ENCODE data around the gene MS4A8.
"Not testable (repeated sequence)": the region's sequence is repeated elsewhere in the genome, so short reads cannot be mapped to it uniquely, and the experiment has no call there.

MS4A8 gene

DNA sequence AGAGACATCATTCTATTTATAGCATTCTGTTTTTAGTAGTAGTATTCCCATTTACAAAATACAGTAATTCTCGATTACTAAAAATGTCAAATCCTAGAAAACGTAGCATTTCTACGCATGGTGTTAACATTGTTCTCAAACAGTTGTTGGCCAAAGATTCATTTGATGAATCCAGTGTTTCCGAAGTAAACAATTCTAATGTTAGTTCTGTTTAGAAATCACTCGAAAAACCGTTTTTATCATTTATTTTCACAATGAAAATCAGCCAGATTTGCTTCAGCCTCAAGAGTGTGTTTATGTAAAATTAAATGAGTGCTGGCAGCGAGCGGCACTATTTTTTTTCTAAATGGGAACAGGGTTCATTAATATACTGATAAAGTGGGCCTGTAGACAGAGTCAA lies 32.2 kb downstream of the MS4A8 start:
- DNase-seq, result no peak

DNA sequence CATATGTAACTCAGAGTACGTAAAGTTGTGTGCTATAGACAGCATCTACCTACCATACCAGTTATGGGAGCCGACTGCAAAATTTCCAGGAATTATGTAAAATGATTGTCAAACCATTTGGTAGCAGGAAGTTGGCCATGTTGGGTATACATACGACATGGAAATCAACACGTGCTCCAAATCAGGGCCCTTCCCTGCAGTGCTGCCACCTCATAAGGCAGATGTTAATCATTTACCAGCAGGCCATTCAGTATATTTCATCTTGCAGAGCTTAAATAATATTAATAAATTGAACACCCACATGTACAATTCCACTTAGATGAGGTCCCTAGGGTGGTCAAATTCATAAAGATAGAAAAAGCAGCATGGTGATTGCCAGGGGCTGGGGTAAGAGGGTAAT lies 34.9 kb downstream of the MS4A8 start:
- no peak for DNase-seq

DNA sequence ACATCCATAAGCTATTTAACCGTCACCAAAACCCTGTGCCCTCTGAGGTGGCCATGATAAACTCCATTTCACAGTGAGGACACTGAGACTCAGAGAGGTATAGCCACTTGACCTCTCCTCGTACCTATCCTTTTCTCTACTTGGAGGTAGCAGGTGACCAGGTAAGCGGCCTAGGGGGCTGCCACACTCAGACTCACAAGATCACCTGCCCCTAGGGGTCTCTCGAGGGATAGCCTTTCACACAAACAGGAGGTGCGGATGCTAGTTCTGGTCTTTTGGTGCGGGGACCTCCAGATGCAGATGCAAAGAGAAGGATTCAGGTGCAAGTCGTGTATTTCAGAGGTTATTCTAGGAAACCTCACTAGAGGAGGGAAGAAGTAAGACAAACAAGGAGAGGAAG lies 39.7 kb downstream of the MS4A8 start:
- no peak for DNase-seq

DNA sequence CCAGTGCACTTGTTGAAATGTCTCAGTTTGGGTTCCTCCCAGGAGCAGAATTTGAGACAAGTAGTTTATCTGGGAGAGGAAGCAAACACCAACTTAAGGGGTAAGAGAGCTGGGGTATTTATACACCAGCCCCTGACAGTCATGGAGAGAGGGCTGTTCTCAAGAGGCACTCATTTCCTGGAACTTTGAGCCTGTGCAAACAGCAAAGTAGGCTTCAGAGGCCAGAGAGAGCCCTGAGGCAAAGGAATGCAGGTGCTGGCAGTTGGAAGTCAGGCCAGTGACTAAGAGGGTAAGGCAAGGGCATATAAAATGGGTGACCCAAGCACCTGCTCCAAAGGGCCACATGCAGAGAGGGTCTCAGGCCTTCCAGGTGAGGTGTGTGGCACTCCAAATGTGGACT lies 41.2 kb downstream of the MS4A8 start:
- DNase-seq, result peak in 1 of 3 experiments; percentile 15

DNA sequence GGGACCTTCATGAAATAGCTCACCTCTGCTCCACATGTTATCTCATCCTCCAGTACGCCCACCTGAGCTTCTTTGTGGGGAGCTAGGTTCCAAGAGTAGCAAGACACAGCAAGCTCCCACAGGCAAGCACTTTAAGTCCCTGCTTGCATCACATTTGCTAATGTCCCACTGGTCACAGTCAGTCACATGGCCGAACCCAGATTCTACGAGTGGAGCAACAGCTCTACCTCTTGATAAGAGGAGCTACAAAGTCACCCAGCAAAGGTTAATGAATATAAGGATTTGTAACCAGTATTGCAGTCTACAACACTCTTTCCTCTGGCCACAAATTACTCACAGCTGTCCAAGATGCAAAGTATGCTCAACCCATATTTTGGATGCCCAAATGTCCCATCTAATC lies 42.0 kb downstream of the MS4A8 start:
- no peak for DNase-seq

DNA sequence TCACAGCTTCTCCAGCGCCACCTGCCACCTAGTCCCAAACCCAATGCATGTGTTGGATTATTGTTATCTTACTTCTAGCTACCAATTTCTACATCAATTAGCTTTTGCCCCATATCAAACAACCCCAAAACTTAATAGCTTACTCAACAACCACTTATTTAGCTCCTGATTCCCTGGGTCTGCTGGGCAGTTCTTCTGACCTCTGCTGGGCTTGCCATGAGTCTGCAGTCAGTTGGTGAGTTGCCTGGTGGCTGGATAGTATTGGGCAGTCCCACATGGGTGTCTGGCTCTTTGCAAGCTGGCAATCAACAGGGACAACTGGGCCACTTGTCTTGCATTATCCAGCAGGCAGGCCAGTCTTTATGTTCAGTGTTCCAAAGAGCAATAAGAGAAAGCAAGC lies 43.6 kb downstream of the MS4A8 start:
- no peak for DNase-seq

DNA sequence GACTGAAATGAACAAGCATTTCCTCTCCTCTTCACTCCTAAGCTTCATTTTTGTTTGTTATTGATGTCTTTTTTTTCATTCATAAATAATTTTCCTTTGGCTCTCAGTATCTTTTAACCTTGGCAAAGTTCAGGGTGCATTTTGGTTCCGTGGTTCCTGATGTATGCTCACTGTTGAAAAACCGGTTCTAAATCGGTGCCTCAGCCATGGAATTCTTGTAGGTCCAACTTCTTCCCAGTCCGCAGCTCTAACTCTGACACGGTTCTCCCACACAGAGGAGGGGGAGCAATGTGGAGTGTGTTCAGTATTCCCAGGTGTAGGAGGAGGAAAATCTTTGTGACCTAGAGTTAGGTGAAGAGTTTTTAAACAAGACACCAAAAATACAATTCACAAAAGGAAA lies 44.7 kb downstream of the MS4A8 start:
- no peak for DNase-seq

DNA sequence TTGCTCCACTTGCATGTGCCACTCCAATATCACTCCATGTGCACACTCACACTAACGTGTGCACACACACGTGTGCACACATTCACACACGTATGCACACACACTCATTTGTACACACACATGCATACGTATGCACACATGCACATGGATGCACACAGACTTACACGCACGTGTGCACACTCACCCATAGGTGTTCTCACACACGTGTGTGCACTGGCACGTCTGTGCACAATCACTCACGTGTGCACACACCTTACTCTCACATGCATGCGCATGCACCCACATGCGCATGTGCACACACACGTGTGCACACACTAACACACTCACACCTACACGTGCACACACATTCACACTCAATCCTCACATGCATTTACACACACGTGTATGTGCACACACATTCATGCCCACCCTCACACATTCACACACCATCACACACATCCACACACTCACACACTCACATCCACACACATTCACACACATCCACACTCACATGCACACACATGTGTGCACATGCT lies 48.0 kb downstream of the MS4A8 start:
- no peak for DNase-seq

DNA sequence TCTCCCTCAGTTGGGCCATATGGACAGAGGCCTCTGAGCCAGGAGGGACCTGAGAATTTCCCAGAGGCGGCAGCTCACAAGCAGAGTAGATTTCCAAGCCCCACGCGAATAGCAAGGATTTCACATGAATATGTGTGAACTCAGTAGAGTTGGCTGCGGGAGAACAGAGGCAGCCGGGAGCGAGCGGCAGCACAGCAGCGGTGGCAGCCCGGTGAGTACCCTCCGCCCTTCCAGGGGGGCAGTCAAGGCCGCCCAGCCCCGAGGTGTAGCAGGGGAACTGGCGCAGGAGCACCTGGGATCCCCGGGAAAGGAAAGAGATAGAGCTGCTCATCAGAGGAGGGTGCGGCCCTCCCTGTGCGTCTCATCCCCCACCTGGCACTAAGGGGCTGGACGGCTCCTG lies 48.8 kb downstream of the MS4A8 start:
- DNase-seq, result no peak

DNA sequence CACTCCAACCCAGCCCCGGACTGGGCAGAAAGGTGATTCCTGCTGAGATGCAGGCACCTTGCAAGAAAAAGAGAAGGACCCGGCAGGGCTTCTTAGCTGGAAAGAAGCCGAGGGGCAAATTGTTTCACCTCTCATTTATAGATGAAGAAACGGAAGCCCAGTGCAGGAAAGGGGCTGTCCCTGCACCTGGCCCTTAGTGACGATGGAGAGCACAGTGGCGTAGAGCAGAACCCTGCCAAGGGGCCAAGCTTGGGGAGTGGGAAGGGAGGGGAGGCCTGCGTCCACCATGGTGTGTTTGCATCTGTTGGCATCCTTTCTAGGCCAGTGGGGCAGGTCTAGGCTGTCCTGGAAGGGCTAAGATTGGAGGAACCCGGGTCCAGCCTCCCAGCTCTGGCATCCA lies 49.4 kb downstream of the MS4A8 start:
- DNase-seq, result no peak

DNA sequence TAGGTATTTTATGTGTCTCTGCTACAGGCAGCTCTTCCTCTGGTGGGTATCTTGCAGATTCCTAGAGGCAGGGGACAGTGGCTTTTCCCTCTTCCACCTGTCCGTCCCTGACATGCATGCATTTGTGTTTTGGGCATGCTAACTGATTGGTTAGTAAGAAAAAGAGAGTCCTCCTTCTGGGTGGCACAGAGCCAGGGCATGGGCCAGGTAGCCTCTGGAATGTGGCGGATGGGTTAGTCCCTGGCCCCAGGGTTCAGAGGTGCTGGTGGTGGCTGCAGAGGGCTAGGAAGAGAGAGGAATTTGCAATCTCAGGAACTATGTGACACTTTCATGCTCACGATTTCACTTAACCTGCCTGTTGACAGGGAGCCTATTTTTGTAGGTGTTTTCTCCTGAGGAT lies 51.5 kb downstream of the MS4A8 start:
- DNase-seq, result no peak

DNA sequence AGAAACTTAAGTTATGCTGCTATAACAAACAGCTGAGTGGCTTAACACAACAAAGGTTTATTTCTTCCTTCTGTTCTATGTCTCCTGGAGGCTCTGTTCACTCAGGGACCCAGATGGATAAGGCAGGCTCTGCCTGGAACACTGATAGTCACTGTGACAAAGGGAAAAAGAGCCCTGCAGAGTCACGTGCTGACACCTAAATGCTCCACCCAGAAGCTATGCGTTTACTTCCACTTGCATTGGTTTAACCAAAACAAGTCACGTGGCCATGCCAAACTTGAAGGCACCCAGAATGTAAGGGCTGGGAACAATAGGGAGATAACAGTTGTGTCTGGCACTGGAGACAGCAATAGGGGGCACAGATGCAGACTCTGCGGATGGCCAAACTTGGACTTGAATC lies 53.9 kb downstream of the MS4A8 start:
- DNase-seq, result no peak

DNA sequence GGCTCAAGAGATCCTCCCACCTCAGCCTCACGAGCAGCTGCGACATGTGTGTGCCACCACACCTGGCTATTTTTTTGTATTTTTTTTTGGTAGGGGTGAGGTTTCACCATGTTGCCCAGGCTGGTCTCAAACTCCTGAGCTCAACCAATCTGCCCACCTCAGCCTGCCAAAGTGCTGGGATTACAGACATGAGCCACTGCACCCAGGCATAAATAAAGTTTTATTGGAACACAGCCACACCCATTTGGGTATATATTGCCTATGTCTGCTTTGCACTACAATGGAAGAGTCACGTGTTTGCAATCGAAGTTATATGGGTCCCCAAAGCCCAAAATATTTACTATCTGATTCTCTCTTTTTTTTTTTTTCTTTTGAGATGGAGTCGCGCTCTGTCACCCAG lies 55.5 kb downstream of the MS4A8 start:
- DNase-seq, result no peak

DNA sequence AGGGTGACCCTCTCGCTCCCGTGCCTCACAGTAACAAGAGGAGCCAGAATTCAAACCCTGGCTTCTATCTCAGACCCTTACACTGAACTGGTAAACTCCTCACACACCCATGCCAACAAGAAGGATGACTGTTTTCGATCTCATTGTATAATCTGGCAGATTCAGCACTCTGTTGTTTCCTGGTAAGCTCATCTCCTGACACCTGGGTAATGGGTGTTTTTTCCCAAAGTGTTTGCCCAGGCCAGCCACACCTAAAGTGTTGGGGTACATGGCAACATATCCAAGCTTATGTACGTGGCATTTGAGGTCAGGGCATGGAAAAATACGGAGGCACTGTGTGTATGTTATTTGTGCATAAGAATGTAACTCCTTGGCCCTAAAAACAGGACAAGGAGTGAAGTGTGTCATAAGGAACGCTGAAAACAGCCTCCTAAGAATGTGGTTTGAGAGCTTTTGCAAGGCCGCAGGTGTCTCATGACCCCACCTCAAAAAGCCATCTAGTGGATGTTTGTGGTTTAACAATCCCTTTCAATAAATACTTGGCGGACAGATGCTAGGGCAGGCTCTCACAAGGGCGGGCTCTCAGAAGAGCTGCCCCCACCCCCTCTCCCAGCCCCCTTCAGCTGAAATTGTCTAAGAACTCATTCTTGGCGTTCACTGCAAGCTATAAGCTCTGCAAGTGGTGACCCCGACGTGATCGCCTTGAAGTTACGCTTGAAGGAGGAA lies 57.1 kb downstream of the MS4A8 start, which contains the start of gene MS4A15:
Gene MS4A15, plus strand, starts transcription at position 561 of the 726 bp plus-strand sequence. CDS start 6,867 bp downstream, outside the sequence.
- DNase-seq, result peak in 2 of 3 experiments; percentile 18 to 27

DNA sequence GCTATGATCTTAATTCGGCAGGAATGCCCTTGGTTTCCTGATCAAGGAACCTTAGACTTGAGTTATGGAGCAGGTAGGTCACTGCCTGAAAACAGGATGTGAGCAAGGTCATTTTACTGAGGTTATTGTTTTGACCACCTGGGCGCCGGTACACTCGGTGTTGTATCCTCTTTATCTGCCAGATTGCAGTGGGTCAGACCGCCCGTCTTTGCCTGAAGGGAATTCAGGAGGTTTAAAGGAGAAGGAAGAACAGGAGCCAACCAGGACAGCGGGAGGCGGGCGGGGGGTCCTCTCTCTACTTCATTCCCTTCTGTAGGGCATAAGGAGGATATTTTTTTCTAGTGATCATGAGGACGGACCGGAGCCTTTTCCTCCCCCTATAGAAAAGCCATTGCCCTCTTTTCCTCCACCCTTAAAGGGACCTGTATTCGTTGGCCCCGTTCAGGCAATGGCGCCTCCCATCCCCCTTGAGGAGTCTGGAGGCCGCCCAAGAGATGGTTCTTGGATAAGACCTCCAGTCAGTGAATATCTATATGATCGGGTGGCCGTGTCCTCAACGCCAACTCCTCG lies 57.9 kb downstream of the MS4A8 start:
- DNase-seq, result no peak

DNA sequence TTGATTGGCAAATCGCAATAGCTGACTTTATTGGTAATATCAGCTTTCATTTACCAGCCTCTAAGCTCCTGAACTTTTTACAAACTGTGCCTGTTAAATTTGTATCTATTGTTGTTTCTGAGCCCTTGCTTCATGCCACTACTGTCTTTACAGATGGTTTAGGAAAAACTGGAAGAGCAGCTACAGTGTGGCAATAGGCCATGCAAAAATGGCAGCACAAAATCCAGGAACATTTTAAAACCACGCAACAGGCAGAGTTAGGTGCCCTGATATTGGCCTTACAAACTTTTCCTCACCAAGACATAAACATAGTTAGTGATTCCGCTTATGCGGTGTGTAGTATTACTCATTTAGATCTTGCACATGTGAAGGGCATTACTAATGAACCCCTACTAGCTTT lies 59.3 kb downstream of the MS4A8 start:
- not testable (repeated sequence) for DNase-seq

DNA sequence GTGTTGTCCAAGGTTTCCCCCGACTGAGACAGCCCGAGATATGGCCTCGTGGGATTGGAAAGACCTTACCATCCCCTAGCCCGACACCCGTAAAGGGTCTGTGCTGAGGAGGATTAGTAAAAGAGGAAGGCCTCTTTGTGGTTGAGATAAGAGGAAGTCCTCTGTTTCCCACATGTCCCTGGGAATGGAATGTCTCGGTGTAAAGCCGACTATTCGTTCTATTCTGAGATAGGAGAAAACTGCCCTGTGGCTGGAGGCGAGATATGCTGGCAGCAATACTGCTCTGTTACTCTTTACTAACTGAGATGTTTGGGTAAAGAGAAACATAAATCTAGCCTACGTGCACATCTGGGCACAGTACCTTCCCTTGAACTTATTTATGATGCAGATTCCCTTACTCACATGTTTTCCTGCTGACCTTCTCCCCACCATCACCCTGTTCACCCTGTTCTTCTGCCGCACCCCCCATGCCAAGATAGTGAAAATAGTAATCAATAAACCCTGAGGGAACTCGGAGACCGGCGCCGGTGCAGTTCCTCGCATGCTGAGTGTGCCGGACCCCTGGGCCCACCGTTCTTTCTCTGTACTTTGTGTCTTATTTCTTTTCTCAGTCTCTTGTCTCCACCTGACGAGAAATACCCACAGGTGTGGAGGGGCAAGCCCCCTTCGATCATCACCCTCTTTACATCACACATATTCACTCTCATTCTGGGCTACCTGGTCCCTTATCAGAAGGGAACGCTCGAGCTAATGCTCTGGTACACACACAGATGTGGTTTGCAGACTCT lies 60.2 kb downstream of the MS4A8 start:
- not testable (repeated sequence) for DNase-seq

DNA sequence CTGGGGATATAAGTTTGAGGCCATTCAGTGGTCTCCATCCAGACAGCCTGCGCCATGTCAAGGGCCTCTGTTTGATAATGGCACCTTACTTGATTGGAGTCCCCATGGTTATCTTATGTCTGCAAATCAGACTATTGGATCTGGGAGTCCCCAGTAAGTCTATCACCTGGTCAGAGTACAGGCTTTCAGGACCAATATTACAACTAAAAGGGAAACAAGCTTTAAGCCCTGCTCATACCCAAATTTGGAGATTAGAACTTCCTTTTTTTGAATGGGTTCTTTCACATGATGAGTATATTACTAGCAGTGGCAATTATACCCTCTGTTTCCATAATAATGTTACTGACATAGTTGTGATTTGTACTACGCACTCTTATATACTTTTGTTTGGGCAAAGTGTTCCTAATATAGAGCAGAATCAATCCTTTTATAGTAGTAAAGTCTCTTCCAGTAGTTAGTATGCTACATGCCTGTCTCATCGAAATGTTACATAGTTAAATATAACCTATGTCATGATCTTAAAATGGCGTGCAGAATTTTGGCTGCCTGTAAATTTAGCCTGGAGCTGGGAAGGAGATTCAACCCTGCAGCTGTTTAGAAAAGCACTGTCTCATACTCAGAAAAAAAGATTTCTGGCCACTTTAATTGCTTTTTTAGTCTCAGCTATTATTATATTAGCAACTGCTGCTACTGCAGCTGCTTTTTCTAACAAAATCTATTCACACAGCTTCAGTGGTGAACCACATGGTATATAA lies 62.2 kb downstream of the MS4A8 start:
- peak in 1 of 3 experiments; percentile 87 for DNase-seq

DNA sequence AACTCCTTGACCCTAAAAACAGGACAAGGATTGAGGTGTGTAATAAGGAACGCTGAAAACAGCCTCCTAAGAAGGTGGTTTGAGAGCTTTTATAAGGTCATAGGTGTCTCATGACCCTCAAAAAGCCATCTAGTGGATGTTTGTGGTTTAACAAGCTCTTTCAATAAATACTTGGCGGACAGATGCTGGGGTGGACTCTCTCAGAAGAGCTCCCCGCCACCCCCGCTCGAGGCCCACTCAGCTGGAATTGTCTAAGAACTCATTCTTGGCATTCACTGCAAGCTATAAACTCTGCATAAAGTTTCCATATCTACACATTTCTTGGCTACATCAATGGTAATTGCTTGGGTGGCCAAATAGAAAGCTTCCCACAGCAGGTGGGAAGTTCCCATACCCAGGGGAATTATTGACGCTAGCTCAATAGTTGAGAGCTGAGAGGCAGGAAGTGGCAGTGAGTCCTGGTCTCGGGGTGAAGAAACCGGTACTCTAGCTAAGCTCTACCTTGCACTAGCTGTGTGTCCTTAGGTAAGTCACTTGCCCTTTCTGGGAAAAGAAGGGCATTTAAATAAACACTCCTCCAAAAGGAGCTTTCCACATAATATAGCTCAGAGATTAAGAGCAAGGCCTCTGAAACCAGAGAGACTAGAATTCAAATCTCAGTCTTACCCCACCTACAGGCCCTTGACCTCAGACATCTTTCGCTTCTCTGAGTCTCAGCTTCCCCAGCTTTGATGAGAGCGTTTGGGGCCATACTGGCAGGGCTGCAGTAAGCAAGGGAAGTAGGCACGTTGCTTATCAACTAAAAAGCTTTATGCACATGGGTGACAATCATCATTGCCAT lies 63.7 kb downstream of the MS4A8 start:
- peak in 2 of 3 experiments; percentile 87 to 97 for DNase-seq

DNA sequence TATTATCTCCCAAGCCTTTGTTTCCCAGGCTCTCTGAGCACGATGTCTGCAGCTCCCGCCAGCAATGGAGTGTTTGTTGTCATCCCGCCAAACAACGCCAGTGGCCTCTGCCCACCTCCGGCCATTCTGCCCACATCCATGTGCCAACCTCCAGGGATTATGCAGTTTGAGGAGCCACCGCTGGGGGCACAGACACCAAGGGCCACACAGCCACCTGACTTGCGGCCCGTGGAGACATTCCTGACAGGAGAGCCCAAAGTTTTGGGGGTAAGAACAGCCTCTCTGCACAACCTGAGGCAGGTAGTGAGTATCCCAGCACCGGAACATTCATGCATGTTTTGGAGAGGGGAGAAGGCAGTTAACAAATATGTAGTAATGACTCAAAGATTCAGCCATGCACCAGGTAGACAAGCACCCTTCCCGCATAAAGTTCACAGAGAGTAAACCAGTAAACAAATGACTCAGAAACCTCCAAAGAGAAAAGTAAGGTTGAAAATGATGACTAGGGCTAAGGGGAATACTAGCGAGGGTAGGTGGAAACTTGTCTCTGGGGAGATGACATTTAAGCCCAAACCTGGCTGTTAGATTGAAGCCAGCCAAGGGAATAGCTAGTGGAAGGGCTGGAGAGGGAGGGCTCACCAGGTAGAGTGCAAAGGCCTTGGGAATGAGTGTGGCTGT lies 64.4 kb downstream of the MS4A8 start:
- DNase-seq, result peak in 2 of 3 experiments; percentile 43 to 60

DNA sequence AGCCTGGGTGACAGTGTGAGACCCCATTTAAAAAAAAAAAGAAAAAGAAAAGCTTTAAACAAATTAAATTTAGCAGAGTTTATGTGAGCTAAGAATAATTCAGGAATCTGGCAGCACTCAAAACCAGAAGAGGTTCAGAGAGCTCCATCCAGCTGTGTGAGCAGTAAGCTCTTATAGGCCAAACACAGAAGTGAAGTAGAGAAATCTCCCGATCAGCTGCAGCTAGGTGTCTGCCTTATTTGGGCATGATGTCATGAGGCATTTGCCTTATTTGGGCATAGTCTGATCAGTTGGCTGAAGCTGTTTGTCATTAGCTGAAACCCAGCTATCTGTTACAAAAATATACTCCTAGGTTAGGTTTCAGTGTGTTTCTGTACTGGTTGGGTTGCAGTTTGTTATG lies 65.5 kb downstream of the MS4A8 start:
- peak in 1 of 3 experiments; percentile 14 for DNase-seq

Measured in NCI-H1417 (cell line).